Nephron (organoid): ENCODE results near the gene CAPN13.

ENCODE experiments used
- H3K27ac Mint-ChIP-seq, 3 experiments: 2 replicates each; pipeline ENCODE4 v1.8.0; 2020; ENCODE audit warnings: mixed read lengths in 3 of 3, mild to moderate bottlenecking in 2 of 3, moderate library complexity in 1 of 3
- H3K27me3 Mint-ChIP-seq: 2 replicates; pipeline ENCODE4 v1.8.0; 2021; ENCODE audit warnings: low read depth, mild to moderate bottlenecking, moderate library complexity, mixed read lengths
- H3K36me3 Mint-ChIP-seq: 2 replicates; pipeline ENCODE4 v1.8.0; 2020; ENCODE audit warnings: low read depth, mixed read lengths
- H3K4me1 Mint-ChIP-seq: 2 replicates; pipeline ENCODE4 v1.8.0; 2020; ENCODE audit warnings: mixed read lengths
- H3K4me3 Mint-ChIP-seq, 3 experiments: 2 replicates each; pipeline ENCODE4 v1.8.0; 2020; ENCODE audit warnings: mild to moderate bottlenecking in 3 of 3, mixed read lengths in 3 of 3, moderate library complexity in 2 of 3
- H3K9me3 Mint-ChIP-seq: 2 replicates; pipeline ENCODE4 v1.8.0; 2020; ENCODE audit warnings: mixed read lengths
- TF ChIP-seq, protein P1 (sequence below), 3 experiments: fragments of 200-600 bp; sonication (generic); IDR thresholded peaks; one replicate each; pipeline ENCODE4 v1.5.0; 2021; ENCODE audit warnings: antibody characterized with exemption in 3 of 3; ENCODE audit not compliant: unreplicated experiment in 3 of 3

Gene CAPN13

DNA sequence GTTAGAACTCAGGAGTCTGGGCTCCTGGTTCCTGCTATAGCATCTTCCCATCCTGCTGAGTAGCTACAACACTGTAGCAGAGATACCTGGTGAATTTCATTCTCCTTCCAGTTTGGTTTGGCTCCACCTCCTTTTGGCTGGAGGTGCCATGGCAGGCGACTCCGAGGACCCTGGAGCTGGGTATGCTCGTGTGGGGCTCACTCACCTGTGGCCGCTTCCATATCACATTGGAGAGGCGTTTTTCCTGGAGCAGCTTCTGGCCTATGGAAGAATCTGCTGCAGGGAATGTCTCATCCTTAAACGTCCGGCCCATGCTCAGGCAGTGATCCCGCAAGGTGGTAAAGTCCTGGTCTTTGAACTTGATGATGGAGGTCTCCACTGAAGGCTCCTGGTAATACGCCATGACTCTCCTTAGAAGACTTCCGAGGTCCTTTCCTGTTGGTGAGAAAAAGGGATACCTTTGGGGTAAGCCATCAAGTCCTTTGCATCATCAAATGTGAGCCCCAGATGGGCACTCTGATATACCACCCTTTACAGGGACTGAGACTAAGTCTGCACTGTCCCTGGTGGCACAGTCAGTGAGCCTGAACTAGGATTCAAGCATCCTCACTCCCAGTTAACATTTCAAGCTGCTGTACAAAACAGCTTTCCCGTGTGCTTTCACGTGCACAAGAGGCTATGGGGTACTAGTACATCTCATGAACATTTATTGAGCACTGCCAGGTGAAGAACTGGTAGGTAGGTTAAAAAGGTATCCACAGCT is 20.1 kb downstream of the CAPN13 start:
- H3K27me3 Mint-ChIP-seq = peaks cover 28% of the 10 kb centered on the region
- H3K4me1 Mint-ChIP-seq = no peaks in the 10 kb centered on the region
- TF ChIP-seq, protein P1, sequence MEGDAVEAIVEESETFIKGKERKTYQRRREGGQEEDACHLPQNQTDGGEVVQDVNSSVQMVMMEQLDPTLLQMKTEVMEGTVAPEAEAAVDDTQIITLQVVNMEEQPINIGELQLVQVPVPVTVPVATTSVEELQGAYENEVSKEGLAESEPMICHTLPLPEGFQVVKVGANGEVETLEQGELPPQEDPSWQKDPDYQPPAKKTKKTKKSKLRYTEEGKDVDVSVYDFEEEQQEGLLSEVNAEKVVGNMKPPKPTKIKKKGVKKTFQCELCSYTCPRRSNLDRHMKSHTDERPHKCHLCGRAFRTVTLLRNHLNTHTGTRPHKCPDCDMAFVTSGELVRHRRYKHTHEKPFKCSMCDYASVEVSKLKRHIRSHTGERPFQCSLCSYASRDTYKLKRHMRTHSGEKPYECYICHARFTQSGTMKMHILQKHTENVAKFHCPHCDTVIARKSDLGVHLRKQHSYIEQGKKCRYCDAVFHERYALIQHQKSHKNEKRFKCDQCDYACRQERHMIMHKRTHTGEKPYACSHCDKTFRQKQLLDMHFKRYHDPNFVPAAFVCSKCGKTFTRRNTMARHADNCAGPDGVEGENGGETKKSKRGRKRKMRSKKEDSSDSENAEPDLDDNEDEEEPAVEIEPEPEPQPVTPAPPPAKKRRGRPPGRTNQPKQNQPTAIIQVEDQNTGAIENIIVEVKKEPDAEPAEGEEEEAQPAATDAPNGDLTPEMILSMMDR (IDR thresholded peaks at IDR 0.05; ENCODE audit: unreplicated experiment in 3 of 3) = no peak
- H3K4me3 Mint-ChIP-seq = no peak overlapping the region
- no peaks in the 10 kb centered on the region for H3K36me3 Mint-ChIP-seq
- H3K9me3 Mint-ChIP-seq = no peaks in the 10 kb centered on the region
- H3K27ac Mint-ChIP-seq = no peak overlapping the region

DNA sequence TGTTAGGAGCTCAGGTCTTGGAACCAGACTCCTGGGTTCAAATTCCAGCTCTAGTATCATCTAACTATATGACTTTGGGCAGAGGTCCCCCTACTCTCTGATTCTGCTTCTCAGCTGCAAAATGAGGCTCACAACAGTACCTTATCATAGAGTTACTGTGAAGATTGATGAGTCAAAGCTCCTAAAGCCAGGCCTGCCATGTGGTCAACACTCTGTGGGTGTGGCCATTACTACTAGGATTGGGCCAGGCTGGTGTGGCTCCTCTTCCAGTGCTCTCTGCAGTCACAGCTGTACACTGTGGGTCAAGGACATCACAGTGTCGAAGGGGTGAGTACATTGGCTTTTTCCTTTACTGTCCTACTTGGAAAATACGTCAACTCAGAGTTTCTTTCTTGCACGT is 22.6 kb downstream of the CAPN13 start:
- Mint-ChIP-seq H3K4me3 (no peak overlapping the region), H3K36me3 (no peaks in the 10 kb centered on the region), H3K27ac (no peak overlapping the region), H3K9me3 (no peaks in the 10 kb centered on the region), H3K4me1 (no peaks in the 10 kb centered on the region), H3K27me3 (peaks cover 28% of the 10 kb centered on the region)
- TF ChIP-seq, protein P1 (IDR thresholded peaks at IDR 0.05; ENCODE audit: unreplicated experiment in 3 of 3) = no peak

DNA sequence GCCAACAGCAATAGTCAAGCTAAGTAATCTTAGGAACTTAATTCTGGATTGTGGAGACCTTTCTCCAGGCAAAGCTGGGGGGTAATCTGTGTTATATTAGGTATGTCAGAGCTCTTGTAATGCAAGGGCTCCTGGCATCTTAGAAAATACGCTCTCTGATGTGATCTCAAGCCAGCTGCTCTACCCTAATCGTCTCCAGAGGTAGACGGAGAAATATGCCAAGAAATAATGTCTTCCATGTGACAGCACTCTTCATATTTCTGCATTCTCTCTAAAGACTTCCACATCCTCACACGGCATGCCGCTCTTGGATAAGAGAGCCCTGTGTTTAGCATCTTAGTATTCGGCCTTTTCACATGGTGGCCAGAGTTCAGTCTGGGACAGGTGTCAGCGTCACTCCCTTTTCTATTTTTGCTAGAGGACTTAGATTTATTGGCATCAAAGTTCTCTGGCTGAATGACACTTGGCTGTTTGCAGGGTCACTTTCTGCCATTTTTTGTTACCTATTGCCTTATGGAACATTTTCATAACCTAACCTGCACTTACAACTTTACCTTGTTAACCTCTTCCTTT is 25.2 kb downstream of the CAPN13 start:
- Mint-ChIP-seq H3K27ac (no peak overlapping the region), H3K27me3 (peaks cover 22% of the 10 kb centered on the region), H3K4me1 (no peaks in the 10 kb centered on the region), H3K4me3 (no peak overlapping the region), H3K36me3 (no peaks in the 10 kb centered on the region), H3K9me3 (no peaks in the 10 kb centered on the region)
- TF ChIP-seq, protein P1 (IDR thresholded peaks at IDR 0.05; ENCODE audit: unreplicated experiment in 3 of 3) = no peak

DNA sequence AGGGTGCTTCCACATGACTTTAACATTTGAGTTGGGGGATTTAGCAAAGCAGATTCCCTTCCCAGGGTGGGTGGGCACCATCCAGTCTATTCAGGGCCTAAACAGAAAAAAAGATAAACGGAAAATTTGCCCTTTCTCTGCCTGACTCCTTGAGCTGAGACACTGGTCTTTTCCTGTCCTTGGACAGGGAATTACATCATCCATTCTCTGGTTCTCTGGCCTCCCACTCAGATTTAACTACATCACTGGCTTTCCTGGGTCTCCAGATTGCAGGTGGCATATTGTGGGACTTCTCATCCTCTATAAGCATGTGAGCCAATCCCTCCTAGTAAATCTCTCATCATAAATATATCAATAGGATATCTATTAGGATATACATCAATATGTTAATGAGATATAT is 25.8 kb downstream of the CAPN13 start:
- Mint-ChIP-seq H3K36me3 (no peaks in the 10 kb centered on the region), H3K4me1 (no peaks in the 10 kb centered on the region), H3K9me3 (no peaks in the 10 kb centered on the region), H3K27me3 (peaks cover 17% of the 10 kb centered on the region), H3K27ac (no peak overlapping the region), H3K4me3 (no peak overlapping the region)
- TF ChIP-seq, protein P1 (IDR thresholded peaks at IDR 0.05; ENCODE audit: unreplicated experiment in 3 of 3) = no peak

DNA sequence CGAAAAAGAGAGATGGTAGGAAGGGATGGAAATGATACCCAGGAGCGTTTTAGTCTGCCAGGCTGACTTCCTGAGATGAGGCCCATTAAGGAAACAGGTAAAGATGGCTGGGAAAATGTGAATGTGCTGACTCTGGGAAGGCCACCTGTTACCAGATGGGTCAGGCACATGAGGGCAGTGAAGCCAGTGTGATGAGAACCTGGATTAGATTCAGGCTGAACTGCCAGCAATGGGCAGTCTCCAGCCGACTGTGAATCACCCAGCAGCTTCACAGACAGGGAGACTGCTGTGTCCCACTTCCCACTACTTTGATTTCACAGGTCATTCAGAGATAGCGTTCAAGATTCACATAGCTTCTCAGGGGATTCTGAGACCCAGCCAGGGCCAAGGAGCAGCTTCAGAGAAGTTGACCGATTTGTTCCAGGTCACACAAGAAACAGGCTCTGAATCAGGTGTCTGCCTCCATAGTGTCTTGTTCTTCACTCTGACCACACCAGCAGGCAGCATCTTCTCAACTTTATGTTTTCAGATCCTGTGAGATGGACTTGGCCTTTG is 26.4 kb downstream of the CAPN13 start:
- TF ChIP-seq, protein P1 (IDR thresholded peaks at IDR 0.05; ENCODE audit: unreplicated experiment in 3 of 3) = no peak
- Mint-ChIP-seq H3K4me3 (no peak overlapping the region), H3K27ac (no peak overlapping the region), H3K36me3 (no peaks in the 10 kb centered on the region), H3K27me3 (peaks cover 14% of the 10 kb centered on the region), H3K4me1 (no peaks in the 10 kb centered on the region), H3K9me3 (no peaks in the 10 kb centered on the region)
